ENCODE measurements around the gene ELFN1.

The ELFN1 gene

GRCh38 chr7:1632916-1633785, 36.9 kb upstream of the ELFN1 start:
- Histone ChIP-seq H3K27me3 (ENCODE audit: insufficient read depth, low read length) (no peaks in the 10 kb centered on the region), H3K27ac (ENCODE audit: low read depth, low read length) (no peak overlapping the region), H3K4me1 (ENCODE audit: insufficient read depth, low read length) (no peaks in the 10 kb centered on the region), H3K36me3 (ENCODE audit: insufficient read depth, low read length) (no peaks in the 10 kb centered on the region), H3K9ac (ENCODE audit: low read depth, low read length) (no peak overlapping the region), H3K4me3 (ENCODE audit: low read length) (no peak overlapping the region), H3K9me3 (ENCODE audit: insufficient read depth, low read depth, low read length) (peaks cover 21% of the 10 kb centered on the region)
- 81% methylated on average over 15 of the region's 15 CpGs for WGBS

- Histone ChIP-seq H3K4me1 (ENCODE audit: insufficient read depth, low read length) (no peaks in the 10 kb centered on the region), H3K36me3 (ENCODE audit: insufficient read depth, low read length) (no peaks in the 10 kb centered on the region), H3K27ac (ENCODE audit: low read depth, low read length) (no peak overlapping the region), H3K9ac (ENCODE audit: low read depth, low read length) (no peak overlapping the region), H3K27me3 (ENCODE audit: insufficient read depth, low read length) (no peaks in the 10 kb centered on the region), H3K9me3 (ENCODE audit: insufficient read depth, low read depth, low read length) (peaks cover 17% of the 10 kb centered on the region), H3K4me3 (ENCODE audit: low read length) (no peak overlapping the region)
- WGBS: 100% methylated on average over 1 of the region's 1 CpG
Measured at GRCh38 chr7:1635401-1635800, 34.7 kb upstream of the ELFN1 start.

GRCh38 chr7:1637155-1637554, 32.9 kb upstream of the ELFN1 start:
- Histone ChIP-seq H3K9ac (ENCODE audit: low read depth, low read length) (no peak overlapping the region), H3K27ac (ENCODE audit: low read depth, low read length) (no peak overlapping the region), H3K9me3 (ENCODE audit: insufficient read depth, low read depth, low read length) (peaks cover 17% of the 10 kb centered on the region), H3K27me3 (ENCODE audit: insufficient read depth, low read length) (no peaks in the 10 kb centered on the region), H3K36me3 (ENCODE audit: insufficient read depth, low read length) (no peaks in the 10 kb centered on the region), H3K4me3 (ENCODE audit: low read length) (no peak overlapping the region), H3K4me1 (ENCODE audit: insufficient read depth, low read length) (no peaks in the 10 kb centered on the region)
- WGBS: 94% methylated on average over 2 of the region's 2 CpGs

GRCh38 chr7:1638215-1638661, 31.8 kb upstream of the ELFN1 start:
- H3K9ac ChIP-seq (ENCODE audit: low read depth, low read length): no peak overlapping the region
- no peaks in the 10 kb centered on the region for H3K4me1 ChIP-seq (ENCODE audit: insufficient read depth, low read length)
- no peaks in the 10 kb centered on the region for H3K36me3 ChIP-seq (ENCODE audit: insufficient read depth, low read length)
- no peak overlapping the region for H3K27ac ChIP-seq (ENCODE audit: low read depth, low read length)
- no peak overlapping the region for H3K4me3 ChIP-seq (ENCODE audit: low read length)
- H3K9me3 ChIP-seq (ENCODE audit: insufficient read depth, low read depth, low read length): peaks cover 17% of the 10 kb centered on the region
- H3K27me3 ChIP-seq (ENCODE audit: insufficient read depth, low read length): no peaks in the 10 kb centered on the region
- whole genome bisulfite sequencing: 52% methylated on average over 11 of the region's 11 CpGs

- 96% methylated on average over 8 of the region's 8 CpGs for WGBS
- no peaks in the 10 kb centered on the region for H3K27me3 ChIP-seq (ENCODE audit: insufficient read depth, low read length)
Measured at GRCh38 chr7:1639071-1639470, 31.0 kb upstream of the ELFN1 start.

GRCh38 chr7:1639532-1640175, 30.4 kb upstream of the ELFN1 start:
- 87% methylated on average over 15 of the region's 15 CpGs for WGBS
- no peak overlapping the region for H3K9ac ChIP-seq (ENCODE audit: low read depth, low read length)
- no peaks in the 10 kb centered on the region for H3K27me3 ChIP-seq (ENCODE audit: insufficient read depth, low read length)
- H3K36me3 ChIP-seq (ENCODE audit: insufficient read depth, low read length): no peaks in the 10 kb centered on the region
- peaks cover 17% of the 10 kb centered on the region for H3K9me3 ChIP-seq (ENCODE audit: insufficient read depth, low read depth, low read length)
- H3K4me1 ChIP-seq (ENCODE audit: insufficient read depth, low read length): no peaks in the 10 kb centered on the region
- no peak overlapping the region for H3K27ac ChIP-seq (ENCODE audit: low read depth, low read length)
- no peak overlapping the region for H3K4me3 ChIP-seq (ENCODE audit: low read length)

More at GRCh38 chr7:1639071-1639470, 31.0 kb upstream of the ELFN1 start:
- Histone ChIP-seq H3K36me3 (ENCODE audit: insufficient read depth, low read length) (no peaks in the 10 kb centered on the region), H3K9me3 (ENCODE audit: insufficient read depth, low read depth, low read length) (peaks cover 17% of the 10 kb centered on the region), H3K4me3 (ENCODE audit: low read length) (no peak overlapping the region), H3K27ac (ENCODE audit: low read depth, low read length) (no peak overlapping the region), H3K9ac (ENCODE audit: low read depth, low read length) (no peak overlapping the region), H3K4me1 (ENCODE audit: insufficient read depth, low read length) (no peaks in the 10 kb centered on the region)

- H3K27ac ChIP-seq (ENCODE audit: low read depth, low read length): no peak overlapping the region
- H3K27me3 ChIP-seq (ENCODE audit: insufficient read depth, low read length): no peaks in the 10 kb centered on the region
- WGBS: 82% methylated on average over 21 of the region's 21 CpGs
- H3K4me1 ChIP-seq (ENCODE audit: insufficient read depth, low read length): no peaks in the 10 kb centered on the region
- peaks cover 17% of the 10 kb centered on the region for H3K9me3 ChIP-seq (ENCODE audit: insufficient read depth, low read depth, low read length)
- H3K9ac ChIP-seq (ENCODE audit: low read depth, low read length): no peak overlapping the region
- no peak overlapping the region for H3K4me3 ChIP-seq (ENCODE audit: low read length)
- H3K36me3 ChIP-seq (ENCODE audit: insufficient read depth, low read length): no peaks in the 10 kb centered on the region
Measured at GRCh38 chr7:1640376-1641172, 29.5 kb upstream of the ELFN1 start.

- Histone ChIP-seq H3K27me3 (ENCODE audit: insufficient read depth, low read length) (no peaks in the 10 kb centered on the region), H3K4me3 (ENCODE audit: low read length) (no peak overlapping the region), H3K9me3 (ENCODE audit: insufficient read depth, low read depth, low read length) (peaks cover 17% of the 10 kb centered on the region), H3K9ac (ENCODE audit: low read depth, low read length) (no peak overlapping the region), H3K27ac (ENCODE audit: low read depth, low read length) (no peak overlapping the region), H3K36me3 (ENCODE audit: insufficient read depth, low read length) (no peaks in the 10 kb centered on the region), H3K4me1 (ENCODE audit: insufficient read depth, low read length) (no peaks in the 10 kb centered on the region)
- 91% methylated on average over 11 of the region's 11 CpGs for WGBS
Measured at GRCh38 chr7:1641173-1641572, 28.9 kb upstream of the ELFN1 start.

GRCh38 chr7:1641661-1642260, 28.3 kb upstream of the ELFN1 start:
- Histone ChIP-seq H3K36me3 (ENCODE audit: insufficient read depth, low read length) (no peaks in the 10 kb centered on the region), H3K9me3 (ENCODE audit: insufficient read depth, low read depth, low read length) (peaks cover 14% of the 10 kb centered on the region), H3K27ac (ENCODE audit: low read depth, low read length) (no peak overlapping the region), H3K27me3 (ENCODE audit: insufficient read depth, low read length) (no peaks in the 10 kb centered on the region), H3K4me3 (ENCODE audit: low read length) (no peak overlapping the region), H3K4me1 (ENCODE audit: insufficient read depth, low read length) (no peaks in the 10 kb centered on the region), H3K9ac (ENCODE audit: low read depth, low read length) (no peak overlapping the region)
- 90% methylated on average over 16 of the region's 16 CpGs for WGBS

GRCh38 chr7:1642291-1642731, 27.8 kb upstream of the ELFN1 start:
- H3K27ac ChIP-seq (ENCODE audit: low read depth, low read length): no peak overlapping the region
- WGBS: 83% methylated on average over 13 of the region's 14 CpGs
- H3K4me3 ChIP-seq (ENCODE audit: low read length): no peak overlapping the region
- no peaks in the 10 kb centered on the region for H3K27me3 ChIP-seq (ENCODE audit: insufficient read depth, low read length)
- peaks cover 8% of the 10 kb centered on the region; the same call in 1 of the 2 replicates for H3K9me3 ChIP-seq (ENCODE audit: insufficient read depth, low read depth, low read length)
- H3K9ac ChIP-seq (ENCODE audit: low read depth, low read length): no peak overlapping the region
- no peaks in the 10 kb centered on the region for H3K36me3 ChIP-seq (ENCODE audit: insufficient read depth, low read length)
- H3K4me1 ChIP-seq (ENCODE audit: insufficient read depth, low read length): no peaks in the 10 kb centered on the region

All from HUES64 (cell line).